Bronchial epithelial cell (primary cell): ENCODE data around the gene PKP2. TPM values are rescaled to one million over a fixed set of nuclear protein-coding genes. Genes with fewer than 3 reads are reported as not detected.

Experiments used
- DNase-seq: peaks from one replicate; pipeline ENCODE4 v3.0.0-alpha.2; 2010; ENCODE audit warnings: low read depth
- FAIRE-seq: peaks from 2 replicates; lab custom pipeline; 2011; peaks lifted over from hg19 to GRCh38; lab: Jason Lieb, UNC
- H3K27me3 ChIP-seq: 2 replicates; pipeline ENCODE4 v1.5.1; 2011; ENCODE audit warnings: low read length; ENCODE audit not compliant: control insufficient read depth, insufficient read depth
- H3K36me3 ChIP-seq: 2 replicates; pipeline ENCODE4 v1.5.1; 2011; ENCODE audit warnings: low read length; ENCODE audit not compliant: control insufficient read depth, insufficient read depth
- H3K4me3 ChIP-seq: 2 replicates; pipeline ENCODE4 v1.5.1; 2011; ENCODE audit warnings: mild to moderate bottlenecking, low read depth, low read length, control low read depth
- total RNA-seq: library from RNA; depleted of rRNA; stranded (reverse); fragments of >200 nt; gene quantifications from 2 replicates; pipeline ENCODE4 v1.2.1, GENCODE V29; 2014
- TF ChIP-seq, protein P1 (sequence below): IDR thresholded peaks from 2 replicates; pipeline ENCODE4 v1.5.1; 2011; ENCODE audit warnings: mild to moderate bottlenecking, moderate library complexity, low read length, control low read depth, inconsistent platforms; ENCODE audit not compliant: insufficient read depth, severe bottlenecking

Gene PKP2
- total RNA-seq, 1 donor from 2014 or later, result 74.5 TPM

DNA sequence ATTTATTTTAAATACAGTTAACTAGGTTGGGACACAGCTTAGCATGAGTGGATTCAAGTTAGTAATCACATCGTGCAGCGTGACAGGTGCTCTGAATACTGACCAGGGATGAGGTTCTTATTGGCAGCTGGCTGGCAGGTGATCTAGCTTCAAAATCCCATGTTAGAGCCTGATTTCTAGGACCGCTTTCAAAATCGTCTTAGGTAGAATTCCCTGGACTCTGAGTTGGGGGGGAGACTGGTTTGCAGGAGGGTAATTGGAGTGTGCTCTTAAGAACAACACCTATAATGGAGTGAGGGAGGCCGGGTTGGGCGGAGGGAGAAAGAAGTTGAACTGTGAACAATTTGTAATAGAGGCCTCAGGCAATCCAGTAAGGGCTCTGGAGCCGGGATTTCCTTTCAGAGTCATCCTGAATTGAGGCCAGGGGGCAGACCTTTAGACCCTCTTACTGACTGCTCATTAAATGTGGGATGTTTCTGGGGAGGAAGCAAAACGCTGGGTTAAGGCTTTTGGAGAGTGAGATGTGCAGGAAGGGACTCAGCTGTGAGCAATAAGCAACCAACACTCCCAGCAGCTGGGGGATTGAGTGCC, 140.0 kb downstream of the PKP2 start:
- Histone ChIP-seq H3K27me3 (no peaks in the 10 kb centered on the region), H3K36me3 (peaks cover 5% of the 10 kb centered on the region), H3K4me3 (peak overlapping the region; percentile 84)
- FAIRE-seq (no peak), DNase-seq (no peak)
- TF ChIP-seq, protein P1, sequence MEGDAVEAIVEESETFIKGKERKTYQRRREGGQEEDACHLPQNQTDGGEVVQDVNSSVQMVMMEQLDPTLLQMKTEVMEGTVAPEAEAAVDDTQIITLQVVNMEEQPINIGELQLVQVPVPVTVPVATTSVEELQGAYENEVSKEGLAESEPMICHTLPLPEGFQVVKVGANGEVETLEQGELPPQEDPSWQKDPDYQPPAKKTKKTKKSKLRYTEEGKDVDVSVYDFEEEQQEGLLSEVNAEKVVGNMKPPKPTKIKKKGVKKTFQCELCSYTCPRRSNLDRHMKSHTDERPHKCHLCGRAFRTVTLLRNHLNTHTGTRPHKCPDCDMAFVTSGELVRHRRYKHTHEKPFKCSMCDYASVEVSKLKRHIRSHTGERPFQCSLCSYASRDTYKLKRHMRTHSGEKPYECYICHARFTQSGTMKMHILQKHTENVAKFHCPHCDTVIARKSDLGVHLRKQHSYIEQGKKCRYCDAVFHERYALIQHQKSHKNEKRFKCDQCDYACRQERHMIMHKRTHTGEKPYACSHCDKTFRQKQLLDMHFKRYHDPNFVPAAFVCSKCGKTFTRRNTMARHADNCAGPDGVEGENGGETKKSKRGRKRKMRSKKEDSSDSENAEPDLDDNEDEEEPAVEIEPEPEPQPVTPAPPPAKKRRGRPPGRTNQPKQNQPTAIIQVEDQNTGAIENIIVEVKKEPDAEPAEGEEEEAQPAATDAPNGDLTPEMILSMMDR, result no peak

DNA sequence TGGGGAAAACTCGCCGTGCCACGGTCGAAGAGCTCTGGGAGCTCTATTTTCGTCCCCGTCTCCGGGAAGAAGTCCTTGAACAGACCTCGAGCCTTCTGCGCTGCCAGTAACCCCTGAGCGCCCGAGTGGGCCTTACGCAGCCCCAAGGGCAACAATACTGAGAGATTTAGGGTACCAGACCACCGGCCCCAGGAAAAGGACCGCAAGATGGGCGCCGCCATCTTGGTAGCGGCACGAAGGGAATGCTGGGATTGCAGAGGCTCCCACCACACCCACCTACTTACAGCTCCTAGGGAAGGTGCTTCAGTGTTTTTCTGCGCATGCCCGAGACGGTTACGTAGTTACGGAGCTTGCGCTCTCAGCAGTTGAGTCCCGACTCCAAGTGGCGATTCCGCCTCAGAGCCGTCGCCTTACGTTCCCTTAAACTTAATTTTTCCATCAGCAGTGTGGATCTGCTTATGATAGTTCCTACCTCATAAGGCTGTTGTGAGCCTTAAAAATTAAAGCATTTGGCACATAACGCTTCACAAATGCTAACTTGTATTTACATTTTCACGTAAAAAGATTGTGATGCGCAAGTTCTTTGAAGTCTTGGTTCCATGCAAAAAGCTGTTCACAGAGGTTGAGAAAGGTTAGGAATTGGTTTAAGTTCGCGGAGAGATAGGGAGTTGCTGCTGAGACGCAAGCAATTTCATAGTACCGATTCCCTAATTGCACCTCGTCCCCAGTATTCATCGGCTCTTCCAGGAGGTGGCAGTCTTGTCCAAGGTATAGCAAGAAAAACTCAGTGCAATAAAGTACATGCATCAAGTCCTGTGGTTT, 140.7 kb downstream of the PKP2 start, which contains the start of gene YARS2:
YARS2 (minus strand) TSS at position 244 of the 822 bp plus-strand sequence; CDS start at position 221, 23 bp downstream.
- H3K36me3 ChIP-seq, result peaks cover 6% of the 10 kb centered on the region
- no peak for FAIRE-seq
- peak; percentile 96 for DNase-seq

DNA sequence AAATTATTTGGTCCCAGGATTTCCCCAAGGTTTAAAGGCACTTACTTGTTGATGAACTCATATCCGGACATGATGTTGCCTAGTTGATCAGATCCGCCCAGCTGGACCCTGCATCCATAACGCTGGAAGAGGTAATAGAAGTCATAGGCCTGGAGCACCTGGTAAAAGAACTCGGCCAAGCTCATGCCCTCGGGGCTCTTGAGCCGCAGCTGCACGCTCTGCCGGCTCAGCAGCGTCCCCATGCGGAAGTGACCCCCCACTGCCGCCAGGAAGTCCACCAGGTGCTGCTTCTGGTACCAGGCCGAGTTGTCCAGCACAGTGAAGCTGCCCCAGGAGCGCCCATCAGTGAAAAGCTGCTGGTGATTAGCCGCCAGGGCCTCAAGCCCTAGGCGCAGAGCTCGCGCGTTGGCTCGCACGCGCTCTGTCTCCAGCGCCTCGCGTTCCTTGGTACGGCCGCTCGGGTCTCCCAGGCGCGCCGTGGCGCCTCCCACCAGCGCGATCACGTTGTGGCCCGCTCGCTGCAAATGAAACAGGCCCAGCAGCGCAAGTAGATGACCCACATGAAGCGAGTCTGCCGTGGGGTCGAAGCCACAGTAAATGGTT, 141.4 kb downstream of the PKP2 start:
- peak overlapping the region; percentile 84 for H3K4me3 ChIP-seq
- TF ChIP-seq, protein P1, result peak; percentile 97
- DNase-seq (peak; percentile 95), FAIRE-seq (peak; percentile 86)
- H3K36me3 ChIP-seq, result peaks cover 6% of the 10 kb centered on the region
- no peaks in the 10 kb centered on the region for H3K27me3 ChIP-seq

More for the DNA sequence above, 140.7 kb downstream of the PKP2 start, which contains the start of gene YARS2:
- TF ChIP-seq, protein P1, result peak; percentile 71
- Histone ChIP-seq H3K27me3 (no peaks in the 10 kb centered on the region), H3K4me3 (peak within 1 kb of the TSS; percentile 84)

DNA sequence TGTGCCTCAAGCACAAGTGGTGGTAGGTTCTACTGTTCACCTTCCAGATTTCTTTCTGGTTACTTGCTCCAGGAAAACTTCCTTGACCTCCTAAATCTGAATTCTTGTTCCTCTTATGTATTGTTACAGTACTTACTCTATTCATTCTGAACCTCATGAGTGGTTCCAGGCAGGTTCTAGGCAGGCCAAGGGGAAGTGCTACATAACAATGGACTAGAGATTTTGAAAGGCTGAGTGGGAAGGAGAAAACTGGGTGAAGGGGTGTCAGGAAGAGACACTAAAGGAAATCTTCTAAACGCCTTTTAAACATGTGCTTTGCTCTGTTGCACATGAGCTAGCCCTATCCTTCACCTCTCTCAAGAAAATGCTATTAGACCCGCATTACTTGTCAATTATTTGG, 142.5 kb downstream of the PKP2 start:
- FAIRE-seq (no peak), DNase-seq (no peak)
- H3K36me3 ChIP-seq, result peaks cover 6% of the 10 kb centered on the region
- no peaks in the 10 kb centered on the region for H3K27me3 ChIP-seq
- TF ChIP-seq, protein P1, result no peak
- H3K4me3 ChIP-seq, result peak overlapping the region; percentile 84

DNA sequence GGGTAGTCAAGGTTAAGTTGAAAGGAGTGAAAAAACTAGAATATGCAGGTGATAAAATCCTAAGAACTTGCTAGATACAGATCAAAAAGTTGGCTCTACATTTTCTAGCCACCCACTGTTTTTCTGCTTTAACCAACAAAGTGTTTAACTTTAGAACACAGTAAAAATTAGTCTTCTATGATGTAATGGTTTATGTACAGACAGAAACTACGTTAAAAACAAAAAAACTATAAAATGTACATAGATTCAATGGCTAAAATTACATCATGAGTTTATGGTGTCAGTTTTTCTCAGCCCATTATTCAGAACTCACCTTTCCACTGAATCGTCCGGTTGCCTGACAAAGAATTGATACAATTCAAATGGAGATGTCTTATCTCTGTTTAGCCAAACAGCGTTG, 143.0 kb downstream of the PKP2 start:
- FAIRE-seq, result no peak
- Histone ChIP-seq H3K27me3 (no peaks in the 10 kb centered on the region), H3K4me3 (no peak overlapping the region), H3K36me3 (peaks cover 6% of the 10 kb centered on the region)
- DNase-seq, result no peak
- TF ChIP-seq, protein P1, result no peak
